ENCODE results near the gene SLC38A3. TPM values are rescaled to one million over a fixed set of nuclear protein-coding genes. Genes with fewer than 3 reads are reported as not detected.

SLC38A3 gene
- total RNA-seq, 4 donors from 2014 or later, result 1.9 to 8.9 (median 5.0) TPM

GRCh38 chr3:50165910-50166538 lies 39.0 kb upstream of the SLC38A3 start:
- in situ Hi-C loops (cut with MboI; ENCODE audit: low sequenced_read_pairs in 4 of 4) (no loop called here), intact Hi-C loops (cut with DNase I; ENCODE audit: low total_unique reads) (no loop called here)
- Histone ChIP-seq H3K4me3 (no peak overlapping the region), H3K27ac (peak overlapping the region; percentile 75 to 82 (median 78)), H3K9me3 (no peaks in the 10 kb centered on the region), H3K4me1 (peaks cover 72 to 90% of the 10 kb centered on the region in 2 donors), H3K27me3 (no peaks in the 10 kb centered on the region), H3K36me3 (no peaks in the 10 kb centered on the region)
- ATAC-seq (no peak), DNase-seq (no peak)
- TF ChIP-seq CTCF (IDR thresholded peaks at IDR 0.05 in 4 of 5, conservative IDR thresholded peaks at IDR 0.05 in 1 of 5) (no peak), POLR2A (IDR thresholded peaks at IDR 0.05) (no peak)

GRCh38 chr3:50166620-50167019 lies 38.5 kb upstream of the SLC38A3 start:
- peaks cover 78 to 90% of the 10 kb centered on the region in 2 donors for H3K4me1 ChIP-seq
- H3K9me3 ChIP-seq, result no peaks in the 10 kb centered on the region
- intact Hi-C loops (cut with DNase I; ENCODE audit: low total_unique reads), result no loop called here
- in situ Hi-C loops (cut with MboI; ENCODE audit: low sequenced_read_pairs in 4 of 4), result no loop called here
- TF ChIP-seq POLR2A (IDR thresholded peaks at IDR 0.05) (no peak), CTCF (IDR thresholded peaks at IDR 0.05 in 4 of 5, conservative IDR thresholded peaks at IDR 0.05 in 1 of 5) (no peak)
- no peaks in the 10 kb centered on the region for H3K36me3 ChIP-seq
- H3K27me3 ChIP-seq, result no peaks in the 10 kb centered on the region
- no peak overlapping the region for H3K4me3 ChIP-seq
- DNase-seq (no peak), ATAC-seq (no peak)
- H3K27ac ChIP-seq, result peak overlapping the region; percentile 75 to 82 (median 78)

- TF ChIP-seq CTCF (IDR thresholded peaks at IDR 0.05 in 4 of 5, conservative IDR thresholded peaks at IDR 0.05 in 1 of 5) (no peak), POLR2A (IDR thresholded peaks at IDR 0.05) (no peak)
- Histone ChIP-seq H3K27me3 (no peaks in the 10 kb centered on the region), H3K9me3 (no peaks in the 10 kb centered on the region), H3K36me3 (no peaks in the 10 kb centered on the region), H3K27ac (peak overlapping the region; percentile 75 to 82 (median 78)), H3K4me1 (peaks cover 84 to 90% of the 10 kb centered on the region in 2 donors), H3K4me3 (no peak overlapping the region)
- no peak for ATAC-seq
- in situ Hi-C loops (cut with MboI; ENCODE audit: low sequenced_read_pairs in 4 of 4), result no loop called here
- no peak for DNase-seq
- intact Hi-C loops (cut with DNase I; ENCODE audit: low total_unique reads), result no loop called here
Measured at GRCh38 chr3:50167069-50167840, 37.8 kb upstream of the SLC38A3 start.

- in situ Hi-C loops (cut with MboI; ENCODE audit: low sequenced_read_pairs in 4 of 4), result no loop called here
- ATAC-seq (no peak), DNase-seq (no peak)
- Histone ChIP-seq H3K4me1 (peaks cover 90 to 94% of the 10 kb centered on the region in 2 donors), H3K36me3 (no peaks in the 10 kb centered on the region), H3K4me3 (no peak overlapping the region), H3K9me3 (no peaks in the 10 kb centered on the region), H3K27me3 (no peaks in the 10 kb centered on the region), H3K27ac (peak overlapping the region; percentile 75 to 82 (median 78))
- TF ChIP-seq POLR2A (IDR thresholded peaks at IDR 0.05) (no peak), CTCF (IDR thresholded peaks at IDR 0.05 in 4 of 5, conservative IDR thresholded peaks at IDR 0.05 in 1 of 5) (no peak)
- intact Hi-C loops (cut with DNase I; ENCODE audit: low total_unique reads), result no loop called here
Measured at GRCh38 chr3:50167841-50168209, 37.2 kb upstream of the SLC38A3 start.

Measured in gastrocnemius medialis (tissue), 4 donors.